Kidney tubule cell (primary cell): Measurements from ENCODE around the gene PALD1.

ENCODE experiments used
- DNase-seq: peaks from one replicate; pipeline ENCODE4 v3.0.0-alpha.2; 2018; ENCODE audit warnings: low spot score

The PALD1 gene

GRCh38 chr10:70592186-70592735, 113.7 kb downstream of the PALD1 start:
- DNase-seq: no peak

- DNase-seq: no peak
These were observed 114.4 kb downstream of the PALD1 start for GRCh38 chr10:70592746-70593512.

- DNase-seq: no peak
These were observed 114.9 kb downstream of the PALD1 start for GRCh38 chr10:70593513-70593890.

GRCh38 chr10:70594161-70594560, 115.6 kb downstream of the PALD1 start:
- DNase-seq: no peak

- DNase-seq: no peak
These were observed 117.0 kb downstream of the PALD1 start for GRCh38 chr10:70595566-70596016.

GRCh38 chr10:70596110-70596798, 117.7 kb downstream of the PALD1 start:
- no peak for DNase-seq

GRCh38 chr10:70596860-70597809, 118.6 kb downstream of the PALD1 start:
- DNase-seq: no peak

GRCh38 chr10:70597856-70598815, 119.6 kb downstream of the PALD1 start:
- DNase-seq: no peak

GRCh38 chr10:70598857-70599295, 120.3 kb downstream of the PALD1 start:
- DNase-seq: no peak

- DNase-seq: no peak
These were observed 120.8 kb downstream of the PALD1 start for GRCh38 chr10:70599319-70599718.

GRCh38 chr10:70599791-70600190, 121.2 kb downstream of the PALD1 start:
- peak; percentile 39 for DNase-seq

- DNase-seq: no peak
These were observed 122.2 kb downstream of the PALD1 start for GRCh38 chr10:70600512-70601395.

GRCh38 chr10:70601746-70602145, 123.2 kb downstream of the PALD1 start:
- DNase-seq: no peak

- DNase-seq: no peak
These were observed 124.3 kb downstream of the PALD1 start, which contains the start of gene PRF1 for GRCh38 chr10:70602665-70603448. PRF1 (minus strand) TSS chr10:70602741; CDS start chr10:70600902, 1,839 bp downstream.

- no peak for DNase-seq
These were observed 124.9 kb downstream of the PALD1 start for GRCh38 chr10:70603449-70603801.

- no peak for DNase-seq
These were observed 125.5 kb downstream of the PALD1 start for GRCh38 chr10:70604106-70604505.

GRCh38 chr10:70605161-70605560, 126.6 kb downstream of the PALD1 start:
- DNase-seq: no peak

- no peak for DNase-seq
These were observed 129.4 kb downstream of the PALD1 start for GRCh38 chr10:70607936-70608335.

GRCh38 chr10:70613941-70614340, 135.4 kb downstream of the PALD1 start:
- DNase-seq: no peak
